Endothelial cell of hepatic sinusoid (primary cell): Measurements from ENCODE around the gene LGALS7.
"Not testable (repeated sequence)": the region's sequence is repeated elsewhere in the genome, so short reads cannot be mapped to it uniquely, and the experiment has no call there.

Experiments
- in situ Hi-C: cut with HindIII; loops from 2 replicates; pipeline ENCODE4 v1.10.0; 2017; ENCODE audit warnings: low sequenced_read_pairs

The LGALS7 gene

GRCh38 chr19:38800577-38801347, 27.4 kb upstream of the LGALS7 start:
- in situ Hi-C loops = no loop called here

DNA sequence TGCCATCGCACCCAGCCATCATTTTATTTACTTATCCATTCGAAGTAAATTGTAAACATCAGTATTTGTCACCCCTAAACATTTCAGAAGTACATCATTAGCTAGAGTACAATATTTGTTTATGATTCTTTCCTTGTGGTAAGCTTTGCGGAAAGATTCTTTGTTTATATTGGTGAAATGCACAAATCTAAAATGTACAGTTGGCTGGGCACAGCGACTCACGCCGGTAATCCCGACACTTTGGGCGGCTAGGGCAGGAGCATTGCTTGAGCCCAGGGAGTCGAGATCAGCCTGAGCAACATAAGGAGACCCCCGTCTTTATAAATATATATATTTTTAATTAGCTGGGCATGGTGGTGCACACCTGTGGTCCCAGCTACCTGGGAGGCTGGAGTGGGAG, 25.8 kb upstream of the LGALS7 start:
- in situ Hi-C loops = no loop called here

GRCh38 chr19:38797781-38798180, 24.5 kb upstream of the LGALS7 start:
- in situ Hi-C loops = not testable (repeated sequence)

- in situ Hi-C loops = no loop called here
These were observed 22.8 kb upstream of the LGALS7 start for GRCh38 chr19:38796154-38796553.

DNA sequence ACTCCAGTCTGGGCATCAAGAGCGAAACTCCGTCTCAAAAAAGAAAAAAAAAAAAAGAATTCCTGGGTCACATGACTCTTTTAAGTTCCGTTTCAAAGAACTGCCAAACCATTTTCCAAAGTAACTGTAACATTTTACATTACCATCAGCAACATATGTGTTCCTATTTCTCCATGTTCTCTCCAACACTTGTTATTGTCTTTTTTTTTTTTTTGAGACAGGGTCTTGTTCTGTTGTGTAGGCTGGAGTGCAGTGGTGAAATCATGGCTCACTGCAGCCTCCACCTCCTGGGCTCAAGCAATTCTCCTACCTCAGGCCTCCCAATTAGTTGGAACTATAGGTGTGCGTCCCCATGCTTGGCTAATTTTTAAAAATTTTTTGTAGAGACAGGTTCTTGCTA, 22.2 kb upstream of the LGALS7 start:
- in situ Hi-C loops = no loop called here

- in situ Hi-C loops = no loop called here
These were observed 20.4 kb upstream of the LGALS7 start for GRCh38 chr19:38793671-38794070.

GRCh38 chr19:38793177-38793576, 19.9 kb upstream of the LGALS7 start:
- in situ Hi-C loops = no loop called here

- in situ Hi-C loops = no loop called here
These were observed 19.2 kb upstream of the LGALS7 start for GRCh38 chr19:38792250-38793111.

GRCh38 chr19:38791451-38792064, 18.2 kb upstream of the LGALS7 start:
- in situ Hi-C loops = not testable (repeated sequence)

- in situ Hi-C loops = not testable (repeated sequence)
These were observed 17.4 kb upstream of the LGALS7 start for GRCh38 chr19:38790507-38791403.

GRCh38 chr19:38788478-38789243, 15.3 kb upstream of the LGALS7 start, which contains the start of gene LGALS7B:
TSS of gene LGALS7B (plus strand) at chr19:38789200. CDS start at chr19:38789227, 27 bp downstream.
- in situ Hi-C loops = no loop called here

- in situ Hi-C loops = no loop called here
These were observed 13.4 kb upstream of the LGALS7 start for GRCh38 chr19:38786572-38787265.

DNA sequence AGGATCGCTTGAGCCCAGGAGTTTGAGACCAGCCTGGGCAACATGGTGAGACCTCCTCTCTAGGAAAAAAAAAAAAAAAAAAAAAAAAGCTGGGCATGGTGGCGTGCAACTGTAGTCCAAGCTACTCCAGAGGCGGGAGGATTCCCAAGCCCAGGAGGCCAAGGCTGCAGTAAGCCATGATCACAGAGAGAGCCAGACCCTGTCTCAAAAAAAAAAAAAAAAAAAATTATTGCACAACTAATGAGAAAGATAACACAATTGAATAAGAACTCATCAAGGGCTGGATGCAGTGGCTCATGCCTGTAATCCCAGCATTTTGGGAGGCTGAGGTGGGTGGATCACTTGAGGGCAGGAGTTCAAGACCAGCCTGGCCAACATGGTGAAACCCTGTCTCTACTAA, 12.7 kb upstream of the LGALS7 start:
- in situ Hi-C loops = not testable (repeated sequence)

GRCh38 chr19:38785187-38785699, 11.9 kb upstream of the LGALS7 start:
- in situ Hi-C loops = no loop called here

DNA sequence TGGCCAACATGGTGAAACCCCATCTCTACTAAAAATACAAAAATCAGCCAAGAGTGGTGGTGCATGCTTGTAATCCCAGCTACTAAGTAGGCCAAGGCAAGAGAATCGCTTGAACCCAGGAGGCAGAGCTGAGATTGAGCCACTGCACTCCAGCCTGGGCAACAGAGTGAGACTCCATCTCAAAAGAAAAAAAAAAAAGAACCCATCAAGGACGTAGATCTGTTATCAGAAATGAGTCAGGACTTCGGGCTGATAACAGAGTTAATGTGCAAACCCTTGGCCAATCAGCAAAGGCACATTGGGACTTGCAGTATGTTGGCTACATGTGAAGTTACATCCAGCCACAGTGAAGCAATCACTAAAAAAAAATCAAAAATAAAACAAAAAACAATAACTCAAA, 10.9 kb upstream of the LGALS7 start:
- in situ Hi-C loops = no loop called here

- in situ Hi-C loops = not testable (repeated sequence)
These were observed 8.9 kb upstream of the LGALS7 start for GRCh38 chr19:38782212-38782611.

DNA sequence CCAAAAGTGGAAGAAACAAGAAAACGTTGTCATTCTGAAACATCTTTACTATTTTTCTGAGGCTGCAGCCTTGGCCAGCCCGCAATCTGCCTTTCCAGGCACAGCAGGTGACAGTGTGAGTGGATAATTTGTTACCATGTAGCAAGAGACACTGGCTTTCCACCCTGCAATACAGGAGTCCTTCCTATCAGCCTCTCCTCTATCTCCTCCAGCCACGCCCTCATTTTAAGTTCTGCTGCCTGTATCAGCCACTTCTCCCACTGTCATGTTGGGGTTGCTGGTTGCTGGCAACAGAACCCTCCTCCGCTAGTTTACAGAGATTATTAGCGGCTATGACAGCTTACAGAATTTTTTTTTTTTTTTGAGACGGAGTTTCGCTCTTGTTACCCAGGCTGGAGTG, 7.7 kb upstream of the LGALS7 start:
- in situ Hi-C loops = no loop called here

- in situ Hi-C loops = no loop called here
These were observed 7.1 kb upstream of the LGALS7 start for GRCh38 chr19:38780443-38780842.

DNA sequence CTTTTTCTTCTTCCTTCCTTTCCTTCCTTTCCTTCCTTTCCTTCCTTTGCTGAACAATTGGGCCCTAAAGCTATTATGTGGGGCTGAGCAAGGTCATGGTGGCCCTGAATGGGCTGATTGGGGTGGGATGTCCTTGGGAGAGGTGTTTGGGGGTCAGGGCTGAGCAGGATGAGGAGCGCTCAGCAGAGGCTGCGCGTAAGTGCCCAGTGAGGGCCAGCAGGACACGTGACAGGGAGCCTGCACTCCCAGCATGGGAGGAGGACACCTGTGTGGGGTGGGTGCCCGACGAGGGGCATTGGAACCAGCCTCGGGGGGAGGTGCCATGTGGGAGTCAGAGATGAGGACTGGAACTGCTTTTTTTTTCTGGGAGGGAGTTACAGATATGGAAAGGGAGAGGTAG, 5.4 kb upstream of the LGALS7 start:
- in situ Hi-C loops = loop anchor here (10.0 kb wide), 1 partner anchor 66 kb away; the partner anchor contains the start of gene HNRNPL
